NK-92 (cell line): ENCODE measurements around the gene EXOC3L2.
"Not testable (repeated sequence)": the region's sequence is repeated elsewhere in the genome, so short reads cannot be mapped to it uniquely, and the experiment has no call there.

Experiments
- DNase-seq: peaks from one replicate; lab custom pipeline; 2025; ENCODE audit not compliant: unreplicated experiment; lab: John Stamatoyannopoulos, UW

The EXOC3L2 gene

DNA sequence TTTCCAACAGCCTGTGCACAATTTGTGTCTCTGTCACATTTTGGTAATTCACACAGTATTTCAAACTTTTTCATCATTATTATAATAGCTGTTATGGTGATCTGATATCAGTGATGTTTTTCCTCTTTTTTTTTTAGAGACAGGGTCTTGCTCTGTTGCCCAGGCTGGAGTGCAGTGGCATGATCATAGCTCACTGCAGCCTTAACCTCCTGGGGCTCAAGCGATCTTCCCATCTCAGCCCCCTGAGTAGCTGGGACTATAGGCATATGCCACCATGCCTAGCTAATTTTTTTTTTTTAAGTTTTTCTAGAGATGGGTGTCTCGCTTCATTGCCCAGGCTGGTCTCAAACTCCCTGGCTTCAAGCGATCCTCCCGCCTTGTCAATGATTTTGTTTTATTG is 11.6 kb upstream of the EXOC3L2 start:
- no peak for DNase-seq

DNA sequence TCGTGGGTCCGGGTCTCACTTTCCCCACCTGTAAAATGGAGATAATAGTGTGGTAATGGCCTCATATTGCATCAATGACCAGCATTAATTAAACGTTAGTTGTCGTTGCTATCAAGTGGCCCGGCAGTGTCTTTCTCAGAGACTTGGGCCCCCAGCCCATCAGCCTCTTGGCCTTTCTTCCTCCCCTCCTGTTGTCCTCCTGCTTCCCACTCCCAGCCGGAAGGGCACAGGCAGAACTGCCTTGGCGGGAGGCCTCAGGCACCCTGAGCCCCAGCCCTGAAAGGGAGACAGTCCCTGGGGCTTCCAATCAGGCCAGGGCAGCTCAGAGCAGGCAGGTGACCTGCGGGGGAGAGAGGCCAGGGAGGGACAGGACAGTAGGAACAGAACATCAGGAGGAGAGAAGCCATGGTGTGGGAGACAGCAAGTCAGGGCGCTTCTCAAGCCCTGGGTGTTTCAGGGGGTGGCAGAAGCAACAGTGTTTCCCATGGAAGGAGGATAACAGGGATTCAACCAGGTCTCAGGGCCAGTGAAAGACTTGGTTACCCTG is 10.5 kb upstream of the EXOC3L2 start:
- no peak for DNase-seq

DNA sequence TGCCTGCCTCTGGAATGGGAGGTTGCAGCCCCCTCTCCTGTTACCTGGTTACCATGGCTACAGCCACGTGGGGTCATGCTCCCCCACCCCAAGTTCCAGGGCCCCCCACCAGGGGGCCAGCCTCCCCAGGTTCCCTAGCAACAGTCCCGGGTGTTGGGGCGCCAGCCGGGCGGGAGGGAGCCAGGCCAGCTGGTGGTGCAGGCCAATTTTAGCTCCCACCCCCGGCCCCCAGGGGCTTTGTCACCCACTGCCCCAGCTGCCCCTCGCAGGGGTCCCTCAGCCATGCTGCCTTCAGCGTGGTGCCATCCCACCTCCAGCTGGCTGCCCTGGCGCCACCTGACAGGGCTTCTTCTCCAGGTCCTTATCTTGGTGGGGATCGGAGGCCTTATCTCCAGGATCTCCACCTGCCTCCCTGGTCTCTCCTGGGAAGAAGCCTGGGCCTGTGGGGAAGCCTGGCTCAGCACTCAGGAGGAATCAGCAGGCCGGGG is 8.9 kb upstream of the EXOC3L2 start:
- DNase-seq = no peak

DNA sequence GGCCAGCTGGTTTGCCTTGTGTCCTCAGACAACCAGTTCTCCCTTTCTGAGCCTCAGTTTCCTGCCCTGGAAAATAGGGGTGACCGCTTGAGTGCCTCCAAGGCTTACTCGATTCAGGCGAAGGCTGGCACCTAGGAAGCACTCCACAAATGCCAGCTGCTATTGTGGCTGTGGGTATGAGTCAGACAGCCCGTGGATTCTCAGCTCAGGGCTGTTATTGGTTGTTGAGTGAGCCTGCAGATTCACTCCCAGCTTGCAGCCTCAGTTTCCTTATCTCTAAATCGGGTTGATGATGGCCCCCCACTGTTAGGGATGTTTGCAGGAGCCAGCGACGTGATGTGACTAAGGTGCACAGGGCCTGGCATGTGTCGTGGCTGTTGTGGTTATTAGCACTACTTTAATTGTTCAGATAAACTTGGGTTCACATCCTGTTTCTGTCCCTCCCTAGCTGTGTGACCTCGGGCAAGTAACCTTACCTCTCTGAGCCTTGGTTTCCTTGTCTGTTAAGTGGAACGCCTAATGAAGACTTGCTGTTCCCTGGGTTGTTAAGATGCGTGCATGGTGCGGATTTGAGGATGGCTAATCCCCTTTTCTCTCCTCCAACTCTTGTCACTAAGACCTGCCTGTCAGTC is 8.3 kb upstream of the EXOC3L2 start:
- DNase-seq = no peak

DNA sequence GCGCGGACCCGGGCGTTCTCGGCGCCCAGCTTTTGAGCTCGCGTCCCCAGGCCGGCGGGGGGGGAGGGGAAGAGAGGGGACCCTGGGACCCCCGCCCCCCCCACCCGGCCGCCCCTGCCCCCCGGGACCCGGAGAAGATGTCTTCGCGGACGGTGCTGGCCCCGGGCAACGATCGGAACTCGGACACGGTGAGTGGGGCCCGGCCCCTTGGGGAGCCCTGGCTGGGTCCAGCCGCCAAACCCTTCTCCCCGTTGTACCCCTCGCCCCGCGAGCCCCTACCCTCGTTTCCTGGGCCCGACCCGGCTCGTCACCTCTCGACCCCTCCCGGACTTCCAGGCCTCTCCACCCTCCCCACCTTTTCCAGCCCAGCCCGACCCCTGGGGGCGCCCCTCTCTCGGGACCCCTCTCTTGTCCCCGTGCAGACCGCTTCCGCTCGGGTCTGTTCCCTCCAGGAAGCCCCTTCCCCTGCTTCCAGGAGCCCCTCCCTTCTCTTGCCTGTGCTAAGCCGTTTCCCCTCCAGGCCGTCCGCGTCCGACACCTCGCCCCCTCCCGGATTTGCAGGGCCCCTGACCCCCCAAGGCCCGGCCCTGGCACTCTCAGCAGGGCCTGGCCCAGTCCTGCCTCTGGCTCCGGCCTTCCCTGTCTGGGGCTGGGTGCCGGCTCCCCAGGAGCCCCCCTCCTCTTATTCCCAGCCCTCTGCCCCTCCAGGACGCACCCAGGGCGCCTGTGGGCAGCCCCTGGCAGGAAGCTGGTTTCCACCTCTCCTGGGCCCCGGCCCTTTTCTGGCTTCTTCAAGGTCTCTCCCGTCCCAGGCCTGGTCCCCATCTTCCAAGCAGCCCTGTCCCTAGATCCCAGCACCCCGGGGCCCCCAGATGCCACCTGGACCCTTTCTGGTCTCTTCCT is 6.5 kb upstream of the EXOC3L2 start:
- no peak for DNase-seq

DNA sequence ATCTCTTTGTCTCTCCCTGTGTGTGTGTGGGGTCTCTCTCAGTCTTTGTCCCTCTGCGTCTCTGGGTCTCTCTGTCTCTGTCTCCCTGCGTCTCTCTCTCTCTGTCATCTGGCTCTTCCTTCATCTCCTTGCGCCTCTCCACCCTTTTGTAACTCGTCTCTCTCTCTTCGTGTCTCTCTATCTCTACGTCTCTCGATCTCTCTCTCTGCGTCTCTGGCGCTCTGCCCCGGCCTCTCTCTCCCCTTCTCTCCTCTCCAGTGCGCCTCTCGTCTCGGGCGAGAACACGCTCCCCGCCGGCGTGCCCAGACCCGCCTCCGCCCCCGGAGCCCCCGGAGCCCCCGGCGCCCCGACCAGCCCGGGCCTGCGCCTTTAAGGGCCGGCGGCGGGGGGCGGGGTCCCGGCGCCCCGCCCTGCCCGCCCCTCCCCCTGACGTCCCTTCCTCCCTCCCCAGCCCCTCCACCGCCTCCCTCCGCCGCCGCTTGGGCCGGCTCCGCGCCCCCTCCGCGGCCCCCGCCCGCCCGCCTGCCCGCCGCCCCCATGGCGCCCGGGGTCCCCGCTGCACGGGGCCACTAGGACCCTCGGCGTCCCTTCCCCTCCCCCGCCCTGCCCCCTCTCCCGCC is 5.7 kb upstream of the EXOC3L2 start, which contains the start of gene MARK4:
Gene MARK4 (plus strand): TSS at position 440 of the 620 bp plus-strand sequence. CDS start 318 bp downstream, outside the sequence.
- no peak for DNase-seq

DNA sequence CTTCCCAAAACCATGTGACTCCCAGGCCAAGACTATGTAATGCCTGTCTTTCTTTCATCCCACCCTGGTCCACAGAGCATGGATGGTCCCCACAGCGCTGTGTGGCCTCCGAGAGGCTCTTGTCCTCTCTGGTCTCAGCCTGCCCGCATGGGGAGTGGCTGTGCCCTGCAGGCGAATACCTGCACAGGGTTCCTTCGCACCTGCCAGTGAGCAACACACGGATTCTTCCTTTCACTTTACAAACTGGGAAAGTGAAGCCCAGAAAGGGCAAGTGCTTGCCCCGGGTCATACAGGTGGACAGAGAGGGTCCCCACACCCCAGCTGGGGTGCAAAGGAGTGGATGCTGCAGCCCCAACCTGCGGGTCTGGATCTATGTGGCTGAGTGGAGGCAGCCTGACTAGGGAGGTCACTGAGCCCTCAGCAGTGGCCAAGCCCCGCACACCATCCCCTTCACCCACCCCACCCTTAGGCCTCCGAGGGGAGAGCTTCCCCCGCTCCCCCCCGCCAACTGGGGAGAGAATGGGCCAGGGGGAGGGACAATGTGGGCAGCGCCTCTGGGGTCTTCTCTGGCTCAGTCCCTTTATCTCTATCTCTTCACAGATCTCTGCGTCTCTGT is 5.1 kb upstream of the EXOC3L2 start:
- no peak for DNase-seq

DNA sequence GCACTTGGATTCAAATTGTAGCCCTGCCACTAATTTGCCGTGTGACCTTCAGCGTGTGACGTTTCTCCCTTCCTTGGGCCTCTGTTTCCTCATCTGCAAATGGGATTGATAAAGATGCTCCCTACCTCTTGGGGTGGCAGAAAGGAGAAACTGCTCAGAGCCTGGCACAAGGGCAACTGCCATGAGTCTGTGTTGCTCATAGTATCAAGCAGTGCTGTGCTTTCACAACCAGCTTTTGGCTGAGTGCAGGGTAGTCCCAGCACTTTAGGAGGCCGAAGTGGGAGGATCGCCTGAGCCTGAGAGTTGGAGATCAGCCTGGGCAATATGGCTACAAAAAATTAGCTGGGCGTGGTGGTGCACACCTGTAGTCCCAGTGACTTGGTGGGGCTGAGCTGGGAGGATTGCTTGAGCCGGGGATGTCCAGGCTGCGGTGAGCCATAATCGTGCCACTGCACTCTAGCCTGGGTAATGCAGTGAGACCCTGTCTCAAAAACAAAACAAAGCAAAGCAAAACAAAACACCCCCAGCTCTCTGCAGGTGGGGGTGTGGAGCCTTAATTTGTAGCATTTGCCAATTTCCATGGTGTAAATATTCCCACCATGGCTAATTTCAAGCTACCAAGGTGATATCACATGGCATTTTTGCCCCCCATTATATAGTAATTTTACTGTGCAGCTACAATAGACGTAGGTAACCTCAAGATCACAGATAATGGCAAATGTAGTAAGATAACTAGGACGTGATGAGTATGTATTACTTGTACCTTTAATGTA is 4.2 kb upstream of the EXOC3L2 start:
- no peak for DNase-seq

DNA sequence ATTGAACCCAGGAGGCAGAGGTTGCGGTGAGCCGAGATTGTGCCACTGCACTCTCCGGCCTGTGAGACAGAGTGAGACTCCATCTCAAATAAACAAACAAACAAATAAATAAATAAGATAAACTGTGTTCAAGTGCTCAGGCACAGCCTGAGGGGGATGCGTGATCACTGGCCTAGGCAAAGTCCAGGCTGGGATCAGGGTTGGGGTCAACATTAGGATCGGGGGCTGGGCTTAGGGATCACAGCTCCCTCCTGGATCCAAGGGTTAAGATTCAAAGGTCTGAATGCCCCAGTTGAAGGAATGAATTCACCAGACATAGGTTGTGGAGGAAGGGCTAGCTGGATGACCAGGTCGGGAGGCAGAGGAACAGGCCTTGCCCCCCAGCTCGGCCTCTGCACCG is 1.9 kb upstream of the EXOC3L2 start:
- no peak for DNase-seq

DNA sequence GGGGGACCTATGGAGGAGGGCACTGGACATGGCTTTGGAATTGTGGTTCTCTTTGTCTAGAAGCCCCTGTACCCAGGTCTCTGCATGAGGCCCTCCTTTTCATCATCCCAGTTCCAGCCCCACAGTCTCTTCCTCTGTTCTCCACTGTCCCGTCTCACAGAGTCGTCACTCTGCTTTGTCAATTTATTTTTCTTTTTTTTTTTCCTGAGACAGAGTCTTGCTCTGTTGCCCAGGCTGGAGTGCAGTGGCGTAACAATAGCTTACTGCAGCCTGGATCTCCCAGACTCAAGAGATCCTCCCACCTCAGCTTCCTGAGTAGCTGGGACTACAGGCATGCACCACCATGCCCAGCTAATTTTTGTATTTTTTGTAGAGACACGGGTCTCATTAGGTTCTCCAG is 619 bp upstream of the EXOC3L2 start:
- no peak for DNase-seq

DNA sequence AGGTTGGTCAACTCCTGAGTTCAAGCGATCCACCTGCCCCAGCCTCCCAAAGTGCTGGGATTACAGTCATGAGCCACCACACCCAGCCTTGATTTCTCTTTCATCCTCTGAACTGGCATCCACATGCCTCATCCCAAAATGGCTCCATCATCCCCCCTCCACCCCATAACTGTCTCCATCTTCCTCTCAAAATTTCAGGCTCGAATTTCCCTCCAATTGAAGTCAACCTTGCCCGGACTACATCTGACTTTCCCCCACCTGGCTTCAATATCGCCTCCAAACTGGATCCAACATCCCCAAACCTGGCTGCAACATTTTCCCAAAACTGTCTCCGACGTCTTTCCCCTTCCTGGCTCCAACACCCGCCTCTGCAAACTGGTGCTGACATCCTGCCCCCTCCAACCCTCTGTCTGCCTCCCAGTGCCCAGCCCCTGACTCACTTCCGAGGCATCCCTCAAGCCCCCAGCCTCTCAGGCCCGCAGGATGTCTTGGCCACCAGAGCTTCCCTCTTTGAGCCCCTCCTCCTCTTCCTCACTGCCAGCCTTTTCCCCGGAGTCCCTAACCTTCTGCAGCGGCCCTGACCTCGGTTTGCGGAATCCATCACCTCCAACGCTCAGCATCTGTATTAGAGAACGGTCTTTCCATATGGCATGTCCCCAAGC is 943 bp downstream of the EXOC3L2 start:
- no peak for DNase-seq

DNA sequence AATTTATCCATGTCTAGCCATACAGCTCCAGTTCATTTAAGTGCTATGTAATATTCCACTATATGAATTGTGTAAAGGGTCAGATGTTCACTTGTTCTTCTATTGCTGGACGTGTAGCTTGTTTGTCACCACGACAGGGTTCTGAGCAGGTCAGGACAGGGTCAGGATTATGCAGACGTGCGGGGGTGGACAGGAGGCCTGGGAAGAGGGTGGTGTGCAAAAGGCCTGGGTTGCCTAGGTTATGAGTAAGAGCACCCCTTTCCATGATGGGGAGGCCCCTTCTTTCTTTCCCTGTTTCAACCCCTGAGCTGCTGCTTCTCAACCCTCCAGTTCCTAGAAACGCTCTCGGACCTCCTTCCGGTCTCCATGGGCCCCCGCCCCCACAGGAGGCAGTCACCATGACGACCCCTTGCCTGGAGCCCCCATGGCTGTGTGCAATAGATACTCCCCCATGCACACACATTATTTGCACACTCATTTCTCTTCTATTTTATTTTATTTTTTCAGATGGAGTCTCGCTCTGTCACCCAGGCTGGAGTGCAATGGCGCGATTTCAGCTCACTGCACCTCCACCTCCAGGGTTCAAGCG is 2.0 kb downstream of the EXOC3L2 start:
- no peak for DNase-seq

DNA sequence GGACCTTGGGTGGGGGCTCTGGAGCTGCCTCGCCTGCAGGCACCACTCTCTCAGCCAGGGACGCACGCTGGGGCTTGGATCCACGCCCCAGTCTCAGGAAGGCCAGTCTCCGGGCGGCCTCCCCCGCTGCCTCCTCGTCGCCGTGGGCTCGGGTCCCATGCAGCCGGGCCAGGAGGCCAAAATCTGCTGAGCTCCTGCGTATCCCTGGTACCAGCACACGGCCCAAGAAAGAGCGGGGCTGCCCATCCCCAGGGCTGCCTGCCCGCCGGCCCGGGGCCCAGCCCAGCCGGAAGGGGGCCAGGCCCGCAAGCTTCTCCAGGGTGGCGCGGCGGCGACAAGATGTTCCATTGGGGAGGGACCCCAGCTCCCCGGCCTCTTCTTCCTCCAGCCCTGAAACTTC is 6.7 kb downstream of the EXOC3L2 start:
- no peak for DNase-seq

DNA sequence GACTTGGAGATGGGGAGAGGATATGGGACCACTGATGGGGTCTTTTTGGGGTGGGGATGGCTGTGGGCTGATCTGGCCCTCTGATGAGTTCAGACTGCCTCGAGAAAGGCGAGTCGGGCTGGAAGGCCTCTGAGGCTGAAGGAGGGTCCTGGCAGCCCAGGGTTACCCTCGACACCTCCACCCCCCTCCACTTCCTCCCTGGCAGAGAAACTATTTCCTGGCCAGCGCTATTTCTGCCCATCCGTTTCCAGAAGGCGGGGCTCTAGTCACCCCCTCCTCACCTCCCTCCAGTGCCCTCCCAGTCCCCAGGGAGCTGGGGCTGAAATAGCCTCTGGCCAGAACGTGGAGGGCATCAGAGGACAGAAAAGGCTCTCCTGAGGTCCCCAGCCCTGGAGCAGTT is 9.7 kb downstream of the EXOC3L2 start:
- DNase-seq = no peak

DNA sequence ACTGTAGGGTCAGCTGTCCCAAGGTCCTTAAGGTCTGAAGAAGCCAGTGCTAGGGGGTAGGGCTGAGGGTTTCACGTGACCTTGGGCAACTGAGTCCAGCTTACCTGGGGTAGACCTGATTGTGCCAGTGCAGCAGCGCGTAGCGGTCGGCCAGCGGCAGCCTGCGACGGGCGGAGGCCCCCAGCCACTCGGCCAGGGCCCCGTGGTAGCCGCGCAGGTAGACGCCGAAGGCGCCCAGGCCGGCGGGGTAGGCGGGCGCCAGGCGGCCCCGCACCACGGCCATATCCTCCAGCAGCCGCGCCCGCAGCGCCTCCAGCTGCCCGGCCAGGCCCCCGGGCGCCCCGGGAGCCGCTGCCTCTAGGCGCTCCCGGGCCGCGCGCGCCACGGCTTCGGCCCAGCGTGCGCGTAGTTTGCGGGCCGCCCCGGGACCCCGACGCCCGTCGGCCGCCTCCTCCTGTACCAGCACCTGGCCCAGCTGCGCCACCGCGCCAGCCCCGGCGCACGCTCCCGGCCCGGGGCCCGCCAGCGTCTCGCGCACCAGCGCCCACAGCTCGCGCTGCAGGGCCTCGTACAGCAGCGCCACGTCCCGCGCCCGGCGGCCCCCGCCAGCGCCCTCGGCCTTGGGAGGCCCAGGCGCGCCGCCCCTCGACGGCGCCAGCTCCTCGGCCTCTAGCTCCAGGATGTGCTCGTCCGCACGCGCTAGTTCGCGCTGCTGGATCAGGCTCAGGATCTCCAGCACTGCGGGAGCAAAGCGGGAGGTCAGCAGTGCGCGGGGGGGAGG is 10.9 kb downstream of the EXOC3L2 start:
- no peak for DNase-seq

DNA sequence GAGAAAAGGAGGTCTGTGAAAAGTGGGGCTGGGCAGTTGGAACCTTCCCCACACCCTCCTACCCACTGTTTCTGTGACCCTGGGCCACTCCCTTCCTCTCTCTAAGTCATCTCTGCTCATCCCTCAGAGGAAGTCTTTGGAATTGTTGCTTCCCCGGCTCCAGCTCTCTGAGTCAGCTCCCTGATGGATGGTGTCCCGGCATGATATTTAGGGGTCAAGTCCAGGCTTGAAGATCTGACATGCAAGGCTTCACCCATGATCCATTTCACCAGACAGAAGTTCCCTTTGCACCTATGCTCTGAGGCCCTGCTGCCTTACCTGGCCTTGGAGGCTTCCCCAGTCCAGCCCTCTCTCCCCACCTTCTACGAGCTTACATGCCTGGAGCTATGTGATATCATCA is 13.3 kb downstream of the EXOC3L2 start:
- DNase-seq = no peak

DNA sequence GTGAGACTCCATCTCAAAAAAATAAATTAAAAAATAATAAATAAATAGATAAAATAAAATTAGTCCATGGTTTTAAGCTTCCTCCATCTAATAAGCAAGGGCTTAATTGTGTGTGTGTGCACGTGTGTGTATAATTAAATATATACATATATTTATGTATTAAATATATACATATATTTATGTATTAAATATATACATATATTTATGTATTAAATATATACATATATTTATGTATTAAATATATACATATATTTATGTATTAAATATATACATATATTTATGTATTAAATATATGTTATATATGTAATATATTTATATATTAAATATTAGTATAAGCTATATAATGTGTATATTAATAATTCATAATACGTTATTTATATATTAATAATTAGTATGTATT is 16.2 kb downstream of the EXOC3L2 start:
- not testable (repeated sequence) for DNase-seq

DNA sequence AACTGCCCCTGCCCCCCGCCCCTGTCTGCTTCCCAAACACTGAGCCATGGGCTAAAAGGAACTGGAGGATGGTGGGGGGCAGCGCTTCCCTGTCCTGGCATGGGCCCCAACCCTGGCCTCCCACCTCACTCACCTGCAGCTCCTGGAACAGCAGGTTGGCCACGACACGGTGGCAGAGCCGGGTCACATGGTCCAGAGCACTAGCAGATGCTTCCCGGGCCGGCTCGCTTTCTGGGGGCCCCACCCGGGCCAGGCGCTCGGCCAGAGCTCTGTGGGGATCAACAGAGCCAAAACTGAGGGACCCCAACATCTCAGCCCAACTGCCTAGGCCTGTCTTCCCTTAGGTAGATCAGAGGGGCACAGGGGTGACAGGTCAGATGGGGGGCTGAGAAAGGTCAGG is 20.6 kb downstream of the EXOC3L2 start:
- no peak for DNase-seq

DNA sequence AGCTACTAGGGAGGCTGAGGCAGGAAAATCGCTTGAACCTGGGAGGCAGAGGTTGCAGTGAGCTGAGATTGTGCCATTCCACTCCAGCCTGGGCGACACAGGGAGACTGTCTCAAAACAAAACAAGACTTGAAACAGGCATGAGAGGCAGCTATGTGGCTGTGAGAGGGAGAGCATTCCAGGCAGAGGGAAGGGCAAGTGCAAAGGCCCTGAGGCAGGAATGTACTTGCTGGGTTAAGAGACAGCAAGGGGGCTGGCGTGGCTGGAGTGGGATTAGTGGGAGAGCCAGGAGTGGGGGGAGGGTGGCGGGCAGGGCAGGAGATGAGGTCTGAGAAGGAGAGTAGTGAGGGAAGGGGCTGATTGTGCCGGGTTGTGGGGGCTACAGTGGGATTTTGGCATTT is 21.3 kb downstream of the EXOC3L2 start:
- DNase-seq = no peak
